RKO (cell line): Measurements from ENCODE around the gene CD44.
A peak's percentile ranks its signal among the peaks of the same experiment; 100 is the strongest.
"Not testable (repeated sequence)": the region's sequence is repeated elsewhere in the genome, so short reads cannot be mapped to it uniquely, and the experiment has no call there.

Experiments
- DNase-seq: peaks from one replicate; pipeline ENCODE4 v3.0.0-alpha.2; 2016; ENCODE audit warnings: low spot score

The CD44 gene

DNA sequence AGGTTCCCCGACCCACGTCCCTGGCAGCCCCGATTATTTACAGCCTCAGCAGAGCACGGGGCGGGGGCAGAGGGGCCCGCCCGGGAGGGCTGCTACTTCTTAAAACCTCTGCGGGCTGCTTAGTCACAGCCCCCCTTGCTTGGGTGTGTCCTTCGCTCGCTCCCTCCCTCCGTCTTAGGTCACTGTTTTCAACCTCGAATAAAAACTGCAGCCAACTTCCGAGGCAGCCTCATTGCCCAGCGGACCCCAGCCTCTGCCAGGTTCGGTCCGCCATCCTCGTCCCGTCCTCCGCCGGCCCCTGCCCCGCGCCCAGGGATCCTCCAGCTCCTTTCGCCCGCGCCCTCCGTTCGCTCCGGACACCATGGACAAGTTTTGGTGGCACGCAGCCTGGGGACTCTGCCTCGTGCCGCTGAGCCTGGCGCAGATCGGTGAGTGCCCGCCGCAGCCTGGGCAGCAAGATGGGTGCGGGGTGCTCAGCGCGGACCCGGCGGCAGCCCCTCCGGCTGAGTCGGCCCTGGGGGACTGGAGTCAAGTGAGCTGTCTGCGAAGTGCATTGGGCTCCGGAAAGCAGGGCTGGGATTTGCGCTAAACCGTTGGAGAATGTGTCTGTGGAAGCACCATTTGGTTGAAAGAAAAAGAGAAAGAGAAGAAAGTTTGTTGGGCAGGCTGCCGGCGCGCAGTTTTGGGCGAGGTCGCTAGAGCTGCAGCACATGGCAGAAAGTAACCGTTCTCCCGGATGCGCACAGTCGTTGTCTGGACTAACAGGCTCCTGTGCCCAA, at the start of gene CD44:
CD44 (plus strand) TSS at position 229 of the 779 bp plus-strand sequence; CDS start at position 362, 133 bp downstream.
- DNase-seq: peak; percentile 87

DNA sequence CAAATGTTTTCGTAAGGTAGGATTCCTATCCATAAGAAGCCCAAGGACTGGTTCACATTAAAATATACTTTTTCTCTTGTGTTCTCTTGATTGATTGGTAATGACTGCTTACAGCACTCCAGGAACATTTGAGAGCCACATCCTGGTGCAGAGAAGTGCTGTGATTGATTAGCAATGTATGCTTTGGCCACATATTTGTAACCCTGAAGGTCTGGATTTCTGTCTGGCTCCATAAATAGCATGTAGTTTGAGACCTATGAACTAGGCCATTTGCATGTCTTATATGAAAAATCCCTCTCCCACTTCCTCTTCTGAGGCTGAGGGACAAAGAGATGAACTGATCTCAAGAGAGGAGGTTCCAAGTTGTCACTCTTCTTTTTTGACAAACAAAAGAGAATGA, 49.3 kb upstream of the CD44 start:
- DNase-seq: no peak

DNA sequence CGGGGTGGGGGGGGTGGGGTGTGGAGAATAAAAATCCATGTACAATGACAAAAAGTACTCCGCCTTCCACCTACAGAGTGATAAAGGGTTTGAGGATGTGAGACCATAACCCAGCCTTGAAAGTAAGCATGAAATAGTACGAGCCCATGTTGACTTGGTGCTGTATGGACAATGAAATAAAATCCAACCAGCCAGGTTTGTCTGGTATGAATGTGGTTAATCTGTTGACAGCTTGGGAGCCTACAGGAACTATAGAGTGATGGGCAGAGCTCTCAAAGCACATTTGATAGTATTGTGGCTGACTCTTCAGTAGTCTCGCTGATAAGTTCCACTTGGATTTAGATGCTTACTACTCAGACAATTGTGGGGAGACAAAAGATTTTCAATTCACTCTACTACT, 48.8 kb upstream of the CD44 start:
- no peak for DNase-seq

DNA sequence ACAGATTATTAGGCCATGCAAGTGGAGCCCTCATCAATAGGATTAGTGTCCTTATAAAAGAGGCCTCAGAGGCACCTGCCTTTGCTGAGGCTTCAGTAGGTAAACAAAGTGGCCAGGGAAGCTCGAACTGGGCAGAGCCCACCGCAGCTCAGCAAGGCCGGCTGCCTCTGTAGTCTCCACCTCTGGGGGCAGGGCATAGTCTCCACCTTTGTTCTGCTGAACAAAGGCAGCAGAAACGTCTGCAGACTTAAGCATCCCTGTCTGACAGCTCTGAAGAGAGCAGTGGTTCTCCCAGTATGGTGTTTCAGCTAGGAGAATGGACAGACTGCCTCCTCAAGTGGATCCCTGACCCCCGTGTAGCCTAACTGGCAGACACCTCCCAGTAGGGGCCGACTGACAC, 48.0 kb upstream of the CD44 start:
- DNase-seq: not testable (repeated sequence)

DNA sequence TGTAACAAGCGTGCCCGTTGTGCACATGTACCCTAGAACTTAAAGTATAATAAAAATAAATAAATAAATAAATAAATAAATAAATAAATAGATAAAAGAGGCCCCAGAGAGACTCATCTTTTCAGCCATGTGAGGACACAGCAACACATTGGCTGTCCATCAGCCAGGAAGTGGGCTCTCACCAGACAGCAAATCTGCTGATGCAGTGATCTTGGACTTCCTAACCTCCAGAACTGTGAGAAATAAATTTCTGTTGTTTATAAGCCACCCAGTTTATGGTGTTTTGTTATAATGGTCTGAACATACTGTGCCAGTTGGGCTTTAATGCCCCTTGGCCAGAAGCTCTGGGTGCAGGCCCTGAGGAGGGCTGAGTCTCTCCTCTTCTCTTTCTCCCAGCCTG, 42.2 kb upstream of the CD44 start:
- no peak for DNase-seq

DNA sequence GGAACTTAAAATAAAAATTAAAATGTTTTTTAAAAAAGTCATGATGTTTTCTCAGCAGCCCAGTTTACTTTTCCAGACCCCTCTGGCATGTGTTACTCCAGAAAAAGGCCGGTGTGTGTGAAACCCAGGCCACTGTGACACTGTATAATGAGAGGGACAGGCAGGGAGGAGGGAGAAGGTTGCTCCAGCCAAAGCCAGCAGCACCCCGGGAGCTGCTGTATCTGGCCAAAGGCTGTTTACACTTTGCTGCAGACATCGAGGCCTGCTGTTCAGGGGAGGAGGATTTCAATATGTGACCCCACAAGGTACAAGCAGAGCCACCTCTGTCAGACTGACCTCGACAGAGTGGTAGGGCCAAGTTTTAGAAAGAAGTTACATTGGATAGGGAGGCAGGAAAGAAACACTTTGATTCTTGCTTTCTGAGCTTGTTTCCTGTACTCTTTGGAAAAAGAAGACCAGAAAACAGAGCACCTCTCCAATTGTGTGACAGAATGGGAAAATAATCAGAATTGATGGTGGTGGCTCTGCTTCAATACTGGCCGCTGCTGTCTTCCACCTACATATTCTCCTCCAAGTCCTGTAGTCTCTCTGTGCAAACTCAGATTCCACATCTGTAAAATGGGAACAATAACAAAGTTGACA, 41.0 kb upstream of the CD44 start:
- no peak for DNase-seq

DNA sequence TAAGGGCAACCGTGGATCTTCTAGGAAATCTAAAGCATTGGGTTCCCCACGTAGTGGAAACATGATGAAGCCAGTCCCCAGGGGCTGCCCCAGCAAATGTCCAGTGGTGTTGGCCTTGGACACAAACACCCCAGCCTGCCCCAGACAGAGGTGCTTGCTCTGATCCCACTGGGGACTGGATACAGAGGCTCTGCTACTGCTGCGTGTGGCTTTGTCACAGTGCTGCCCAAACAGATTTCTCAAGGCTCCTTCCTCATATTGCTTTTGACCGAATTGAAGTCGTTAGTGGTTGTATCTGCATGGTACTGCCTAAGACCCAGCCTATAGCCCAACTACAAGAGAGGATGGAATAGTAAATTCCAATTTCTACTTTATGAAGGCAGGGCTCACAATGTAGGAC, 40.1 kb upstream of the CD44 start:
- DNase-seq: no peak

DNA sequence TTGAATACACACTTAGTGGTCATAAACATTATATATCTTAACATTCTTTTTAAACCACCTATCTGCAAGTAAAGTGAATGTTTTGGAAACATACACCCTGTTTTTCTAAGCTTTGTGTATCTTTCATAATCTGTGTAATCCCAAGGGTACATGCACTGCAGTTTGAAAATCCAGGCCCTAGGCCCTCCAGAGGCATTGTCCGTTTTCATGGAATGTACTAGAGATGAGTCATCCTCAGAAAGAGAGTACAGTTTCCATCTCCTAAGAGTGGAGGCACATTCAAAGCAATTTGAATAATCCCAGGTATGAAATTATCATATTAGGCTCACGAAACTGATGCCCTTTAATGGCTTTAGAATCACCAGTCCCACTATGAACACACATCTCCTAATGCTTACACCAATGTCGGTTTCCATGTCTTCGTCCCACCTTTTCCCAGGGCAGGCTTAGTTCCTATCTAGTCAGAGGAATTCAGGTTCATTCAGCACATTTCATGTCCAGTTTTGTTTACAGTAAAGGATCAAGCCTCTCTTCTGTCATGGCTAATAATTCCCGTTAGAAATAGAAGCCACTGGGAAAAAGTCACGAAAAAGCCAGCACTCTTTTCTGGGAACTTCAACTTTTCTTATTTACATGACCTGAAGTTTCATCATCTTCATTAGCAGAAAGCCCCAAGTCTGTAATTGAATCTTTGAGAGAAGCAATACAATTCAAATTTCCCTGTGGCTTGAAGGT, 39.5 kb upstream of the CD44 start:
- DNase-seq: no peak

DNA sequence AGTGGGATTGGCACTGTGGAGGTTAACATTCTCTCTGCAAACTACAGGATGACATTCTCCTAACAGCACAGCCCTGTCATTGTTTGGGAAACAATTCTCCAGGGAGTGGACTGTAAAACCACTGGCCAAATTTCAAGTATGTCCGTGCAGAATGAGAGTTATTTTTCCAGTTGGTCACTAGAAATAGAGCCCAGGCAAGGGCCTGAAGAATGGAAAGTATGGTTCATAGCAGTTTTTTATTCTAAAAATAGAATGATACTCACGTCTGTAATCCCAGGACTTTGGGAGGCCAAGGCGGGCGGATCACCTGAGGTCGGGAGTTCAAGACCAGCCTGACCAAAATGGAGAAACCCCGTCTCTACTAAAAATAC, 39.0 kb upstream of the CD44 start:
- DNase-seq: no peak

DNA sequence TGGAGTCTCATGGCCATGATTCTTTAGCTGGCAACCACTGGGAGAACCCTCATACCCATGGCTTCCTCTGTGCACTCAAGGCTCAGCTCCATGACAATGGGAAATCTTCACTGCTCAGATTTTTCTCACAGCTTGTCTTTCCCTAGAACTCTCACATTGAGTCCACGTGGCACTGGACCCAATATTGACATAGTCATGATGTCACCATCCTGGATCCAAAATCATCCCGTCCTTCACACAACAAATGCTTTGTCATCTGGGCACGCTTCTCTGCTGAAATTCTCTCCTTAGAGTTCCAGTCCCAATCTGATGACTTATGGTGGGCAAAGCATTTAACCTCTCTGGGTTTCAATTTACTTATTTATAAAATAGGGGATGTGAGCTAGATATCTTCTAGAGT, 37.7 kb upstream of the CD44 start:
- DNase-seq: no peak

DNA sequence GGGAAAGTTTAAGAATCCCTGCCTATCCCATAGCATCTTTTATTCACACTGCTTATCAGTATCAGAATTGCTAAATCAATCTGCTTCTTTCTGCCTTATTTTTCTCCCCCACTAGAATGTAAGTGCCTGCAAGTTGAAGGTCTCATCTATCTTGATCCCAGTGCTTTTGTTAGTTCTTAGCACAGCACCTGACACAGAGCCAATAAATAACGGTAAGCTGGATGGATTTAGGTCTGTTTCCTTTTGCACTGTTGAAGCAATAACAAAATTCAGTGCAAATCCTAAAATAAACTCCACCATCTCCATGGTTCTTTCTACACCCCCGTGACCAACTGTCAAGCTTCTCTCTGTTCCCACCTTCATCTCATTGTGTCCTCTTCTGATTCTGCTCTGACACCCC, 36.7 kb upstream of the CD44 start:
- no peak for DNase-seq

DNA sequence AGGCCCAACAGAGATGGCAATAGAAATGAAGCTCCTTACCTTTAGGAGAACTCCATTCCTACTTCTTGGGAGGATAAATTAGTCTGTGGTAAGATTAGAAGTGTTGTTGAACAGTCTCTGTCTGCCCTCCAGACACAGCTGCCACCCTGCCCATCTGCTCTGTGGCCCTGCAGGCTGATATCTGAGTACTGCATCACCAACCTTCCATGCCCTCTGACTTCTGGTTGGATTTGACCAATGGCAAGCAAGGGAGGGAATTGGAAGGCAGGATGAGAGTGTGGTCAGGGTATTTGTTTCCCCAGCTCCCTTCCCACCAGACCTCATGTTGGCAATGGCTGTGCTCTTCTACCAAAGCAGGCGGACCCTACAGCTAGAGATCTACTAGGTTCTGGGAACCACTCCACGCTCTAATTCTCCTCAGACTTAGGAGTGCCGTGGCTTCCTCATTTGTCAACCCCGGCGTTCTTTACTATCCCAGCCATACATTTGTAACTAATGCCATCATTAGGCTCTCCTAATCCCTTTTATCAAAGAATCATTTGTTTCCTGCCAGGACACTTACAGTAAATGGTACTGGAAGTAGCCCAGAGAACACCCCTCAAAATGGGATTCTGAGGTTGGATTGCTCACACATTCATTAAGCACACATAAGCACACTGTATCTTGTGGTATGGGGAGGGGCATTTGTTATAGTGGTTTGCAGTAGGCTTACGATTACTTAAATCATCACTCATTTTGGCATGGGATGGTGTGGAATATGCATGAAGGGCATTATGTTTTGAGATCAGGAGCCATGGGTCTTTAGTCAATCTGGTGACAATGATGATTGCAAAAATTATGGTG, 35.4 kb upstream of the CD44 start:
- DNase-seq: no peak

DNA sequence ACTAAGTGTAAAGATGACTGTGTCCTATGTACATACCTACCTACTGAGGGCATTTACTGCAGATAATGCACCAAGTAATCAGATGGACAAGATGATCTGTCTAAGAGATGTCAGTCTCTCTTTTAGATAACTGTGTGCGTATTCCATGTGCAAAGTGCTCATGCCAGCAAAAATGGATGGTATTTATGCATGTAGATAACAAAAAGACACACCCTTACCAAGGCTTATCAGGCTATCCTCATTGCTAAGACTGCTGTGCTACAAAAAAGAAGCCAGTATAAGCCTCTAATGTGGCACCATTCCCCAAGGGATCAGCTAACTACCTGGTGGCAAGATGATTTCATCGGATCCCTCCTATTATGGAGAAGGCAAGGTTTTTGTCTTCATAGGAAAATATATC, 34.3 kb upstream of the CD44 start:
- no peak for DNase-seq

DNA sequence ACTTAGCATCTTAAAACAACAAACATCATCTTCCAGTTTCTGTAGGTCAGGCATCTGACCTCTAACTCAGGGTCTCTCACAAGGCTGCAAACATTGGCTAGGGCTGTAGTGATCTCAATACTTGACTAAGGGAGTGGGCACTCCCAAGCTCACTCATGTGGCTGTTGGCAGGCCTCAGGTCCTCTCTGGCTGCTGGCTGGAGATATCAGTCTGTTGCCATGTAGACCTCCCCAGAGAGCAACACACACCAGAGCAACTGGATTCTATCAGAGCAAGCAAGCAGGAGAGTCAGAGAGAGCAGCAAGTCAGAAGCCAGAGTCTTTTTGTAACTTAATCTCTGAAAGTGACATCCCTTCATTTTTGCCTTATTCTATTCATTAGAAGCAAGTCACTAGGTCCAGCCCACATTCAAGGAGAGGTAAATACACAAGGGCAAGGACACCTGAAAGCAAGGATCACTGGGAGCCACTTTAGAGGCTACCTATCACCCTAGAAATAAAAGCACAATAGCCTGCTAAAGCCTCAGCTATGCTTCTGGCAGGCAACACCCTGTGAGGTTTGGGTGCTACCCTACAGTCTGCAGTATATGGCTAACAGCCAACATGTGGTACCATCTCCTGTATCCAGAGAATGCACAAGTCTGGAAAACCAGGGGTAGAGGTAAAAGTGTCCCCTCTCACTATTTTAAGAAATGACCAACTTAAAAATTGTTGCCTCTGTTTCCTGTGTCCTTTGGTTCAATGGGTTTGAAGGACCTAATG, 33.5 kb upstream of the CD44 start:
- no peak for DNase-seq

DNA sequence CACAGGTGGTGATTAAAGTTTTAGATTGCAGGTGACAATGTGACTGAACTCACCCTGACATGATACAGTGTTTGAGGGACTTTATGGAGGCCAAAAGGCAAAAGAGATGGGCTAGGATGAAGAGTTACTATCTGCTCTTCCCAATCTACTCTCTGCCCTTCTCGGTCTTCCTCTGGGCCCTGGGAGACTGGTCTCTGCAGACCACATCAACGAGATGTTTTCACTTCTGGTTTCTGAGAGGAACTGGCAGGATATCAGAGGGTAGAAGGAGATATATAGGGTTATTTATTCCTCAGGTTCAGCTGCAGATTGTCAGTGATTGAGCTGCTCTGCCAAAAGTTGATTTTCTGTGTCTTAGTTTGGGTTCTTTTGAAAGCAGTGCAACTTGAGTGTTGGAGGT, 32.4 kb upstream of the CD44 start:
- no peak for DNase-seq

DNA sequence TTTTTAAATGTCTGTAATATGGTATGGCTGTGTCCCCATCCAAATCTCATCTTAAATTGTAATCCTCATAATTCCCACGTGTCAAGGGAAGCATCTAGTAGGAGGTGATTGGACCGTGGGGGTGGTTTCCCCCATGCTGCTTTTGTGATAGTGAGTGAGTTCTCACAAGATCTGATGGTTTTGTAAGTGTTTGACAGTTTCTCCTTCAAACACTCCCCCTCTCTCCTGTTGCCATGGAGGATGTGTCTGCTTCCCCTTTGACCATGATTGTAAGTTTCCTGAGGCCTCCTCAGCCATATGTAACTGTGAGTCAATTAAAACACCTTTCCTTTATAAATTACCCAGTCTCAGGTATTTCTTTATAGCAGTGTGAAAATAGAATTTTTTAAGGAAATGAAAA, 31.1 kb upstream of the CD44 start:
- no peak for DNase-seq

DNA sequence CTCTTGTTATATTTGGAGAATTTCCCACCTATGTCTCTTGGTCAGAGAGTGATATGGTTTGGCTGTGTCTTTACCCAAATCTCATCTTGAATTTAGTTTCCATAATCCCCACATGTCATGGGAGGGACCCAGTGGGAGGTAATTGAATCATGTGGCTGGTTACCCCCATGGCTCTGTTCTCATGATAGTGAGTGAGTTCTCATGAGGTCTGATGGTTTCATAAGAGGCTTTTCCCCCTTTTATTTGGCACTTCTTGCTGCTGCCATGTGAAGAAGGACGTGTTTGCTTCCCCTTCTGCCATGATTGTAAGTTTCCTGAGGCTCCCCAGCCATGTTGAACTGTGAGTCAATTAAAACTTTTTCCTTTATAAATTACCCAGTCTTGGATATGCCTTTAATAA, 30.6 kb upstream of the CD44 start:
- not testable (repeated sequence) for DNase-seq

DNA sequence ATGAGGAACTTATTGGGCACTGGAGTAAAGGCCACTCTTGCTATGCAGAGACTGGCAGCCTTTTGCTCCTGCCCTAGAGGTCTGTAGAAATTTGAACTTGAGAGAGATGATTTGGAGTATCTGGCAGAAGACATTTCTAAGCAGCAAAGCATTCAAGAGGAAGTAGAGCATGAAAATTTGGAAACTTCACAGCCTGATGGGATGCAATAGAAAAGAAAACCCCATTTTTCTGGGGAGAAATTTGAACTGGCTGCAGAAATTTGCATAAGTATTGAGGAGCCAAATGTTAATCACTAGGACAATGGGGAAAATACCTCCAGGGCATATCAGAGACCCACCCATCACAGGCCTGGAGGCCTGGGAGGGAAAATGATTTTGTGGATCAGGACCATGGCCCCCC, 29.9 kb upstream of the CD44 start:
- DNase-seq: no peak

DNA sequence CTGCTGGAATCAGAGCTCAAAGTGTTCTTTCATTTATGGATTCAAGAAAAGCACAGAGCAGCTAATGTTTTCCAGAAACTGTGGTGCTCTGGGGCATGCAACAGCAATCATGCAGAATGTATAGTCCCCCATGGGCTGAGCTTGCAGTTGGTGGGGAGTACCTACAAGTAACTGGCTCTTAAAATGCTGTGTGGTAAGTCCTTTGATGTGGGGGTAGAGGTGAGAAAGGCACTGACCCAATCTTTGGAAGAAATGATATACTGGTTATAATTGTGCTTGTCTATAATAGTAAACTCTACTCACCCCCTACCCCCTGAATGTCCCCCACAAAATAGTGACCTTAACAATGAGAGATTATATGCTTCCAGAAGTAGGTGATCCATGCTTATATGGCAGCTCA, 29.1 kb upstream of the CD44 start:
- no peak for DNase-seq

DNA sequence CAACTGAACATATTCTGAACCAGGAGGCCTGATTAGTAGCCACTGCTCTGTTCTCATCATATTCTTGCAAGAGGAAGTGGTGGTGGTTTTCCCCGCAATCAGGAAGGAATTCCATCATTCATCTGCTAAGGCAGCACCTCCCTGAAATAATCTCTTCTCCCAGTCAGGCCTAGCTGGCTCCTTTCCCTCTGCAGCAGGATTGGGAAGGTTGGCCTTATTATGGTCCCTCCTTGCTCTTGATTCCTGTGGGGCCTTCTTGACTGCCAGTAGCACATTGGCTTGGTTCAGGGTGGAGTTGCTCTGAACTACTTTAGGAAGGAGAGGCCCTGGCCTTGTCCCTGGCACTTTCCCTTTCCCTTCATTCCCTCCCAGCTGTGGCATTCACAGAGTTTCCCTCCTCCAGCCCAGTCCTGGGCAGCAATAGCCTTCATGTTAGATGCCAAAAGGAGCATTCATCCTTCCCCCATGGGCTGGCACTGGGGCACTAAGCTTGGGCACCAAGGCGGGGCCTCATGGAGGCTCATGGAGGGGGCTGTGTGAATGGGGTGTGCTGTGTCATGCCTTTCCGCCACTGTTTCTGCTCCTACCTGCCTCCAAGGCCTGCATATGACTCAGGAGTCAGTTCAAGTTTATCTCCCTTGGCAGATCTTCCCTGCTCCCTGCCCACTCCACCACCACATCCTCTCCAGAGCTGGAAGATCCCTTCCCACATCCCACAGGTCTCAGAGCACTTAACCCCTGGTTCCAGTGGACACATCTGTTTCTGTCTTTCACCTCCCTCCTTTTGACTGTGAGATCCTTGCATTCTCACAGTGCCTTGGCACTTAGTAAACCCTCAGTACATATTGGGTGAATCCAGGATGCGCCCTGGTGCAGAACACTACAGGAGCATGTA, 27.6 kb upstream of the CD44 start:
- no peak for DNase-seq
